Neural crest cell (in vitro differentiated cells): ENCODE measurements around the gene PPIH. TPM values are rescaled to one million over a fixed set of nuclear protein-coding genes. Genes with fewer than 3 reads are reported as not detected.

ENCODE experiments used
- DNase-seq: peaks from one replicate; pipeline ENCODE4 v3.0.0; 2021; ENCODE audit warnings: low read depth, mixed read lengths, low spot score
- H3K27ac Mint-ChIP-seq: one replicate; pipeline ENCODE4 v1.8.0; 2021; ENCODE audit warnings: mild to moderate bottlenecking, mixed read lengths; ENCODE audit not compliant: unreplicated experiment
- H3K27me3 Mint-ChIP-seq: 2 replicates; pipeline ENCODE4 v1.8.0; 2021; ENCODE audit warnings: low read depth, mild to moderate bottlenecking, mixed read lengths
- H3K36me3 Mint-ChIP-seq: 2 replicates; pipeline ENCODE4 v1.8.0; 2021; ENCODE audit warnings: low read depth, mild to moderate bottlenecking, mixed read lengths
- H3K4me1 Mint-ChIP-seq: 2 replicates; pipeline ENCODE4 v1.8.0; 2021; ENCODE audit warnings: mixed read lengths
- H3K4me3 Mint-ChIP-seq: one replicate; pipeline ENCODE4 v1.8.0; 2021; ENCODE audit warnings: mild to moderate bottlenecking, mixed read lengths
- H3K9me3 Mint-ChIP-seq: 2 replicates; pipeline ENCODE4 v1.8.0; 2021; ENCODE audit warnings: mixed read lengths
- total RNA-seq: library from RNA; stranded (reverse); gene quantifications from 2 replicates; pipeline ENCODE4 v1.2.1, GENCODE V29; 2021
- TF ChIP-seq, protein P1 (sequence below): fragments of 200-600 bp; sonication (generic); conservative IDR thresholded peaks from 2 replicates; pipeline ENCODE4 v1.5.0; 2021; ENCODE audit warnings: antibody characterized with exemption, mild to moderate bottlenecking

The PPIH gene
- total RNA-seq, 1 donor from 2014 or later = 75.2 TPM

DNA sequence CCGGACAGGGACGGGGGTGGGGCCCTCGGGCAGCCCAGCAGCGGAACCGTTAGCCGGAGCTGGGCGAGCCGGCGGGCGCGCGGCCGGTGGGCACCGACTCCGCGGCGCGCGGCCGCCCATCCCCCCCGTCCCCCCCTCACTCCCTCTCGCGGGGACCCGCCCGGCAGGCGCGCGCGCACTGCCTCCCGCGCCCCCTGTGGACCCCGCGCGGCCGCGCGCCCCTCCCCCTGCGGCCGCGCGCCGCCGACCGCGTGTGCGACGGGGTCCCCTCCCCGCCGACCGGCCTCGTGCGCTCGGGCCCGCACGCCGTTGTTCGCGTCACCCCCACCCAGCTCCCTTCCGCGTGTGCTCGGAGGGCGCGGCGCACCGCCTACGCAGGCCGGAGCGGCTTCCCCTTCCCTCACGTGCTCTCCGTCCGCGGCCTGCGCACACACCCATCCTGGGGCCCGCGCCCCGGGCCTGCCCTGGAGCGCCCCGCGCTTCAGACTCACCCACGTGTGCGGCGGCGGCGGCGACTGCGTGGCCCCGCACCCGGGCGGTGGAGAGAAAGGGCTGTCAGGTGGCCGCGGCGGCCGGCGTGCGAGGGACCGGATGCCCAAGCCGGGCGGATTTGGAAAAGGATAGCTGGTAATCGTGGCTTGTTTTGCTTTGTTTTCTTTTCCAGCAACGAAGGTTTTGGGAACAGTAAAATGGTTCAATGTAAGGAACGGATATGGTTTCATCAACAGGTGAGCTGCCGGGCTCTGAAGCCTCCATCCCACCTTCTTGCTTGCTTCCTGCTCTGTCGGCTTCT lies 24.7 kb downstream of the PPIH start:
- Mint-ChIP-seq H3K36me3 (peaks cover 21% of the 10 kb centered on the region), H3K27ac (peak overlapping the region; percentile 94), H3K4me3 (peak overlapping the region; percentile 97), H3K9me3 (no peaks in the 10 kb centered on the region), H3K4me1 (peaks cover 66% of the 10 kb centered on the region), H3K27me3 (peaks cover 4% of the 10 kb centered on the region)
- TF ChIP-seq, protein P1, sequence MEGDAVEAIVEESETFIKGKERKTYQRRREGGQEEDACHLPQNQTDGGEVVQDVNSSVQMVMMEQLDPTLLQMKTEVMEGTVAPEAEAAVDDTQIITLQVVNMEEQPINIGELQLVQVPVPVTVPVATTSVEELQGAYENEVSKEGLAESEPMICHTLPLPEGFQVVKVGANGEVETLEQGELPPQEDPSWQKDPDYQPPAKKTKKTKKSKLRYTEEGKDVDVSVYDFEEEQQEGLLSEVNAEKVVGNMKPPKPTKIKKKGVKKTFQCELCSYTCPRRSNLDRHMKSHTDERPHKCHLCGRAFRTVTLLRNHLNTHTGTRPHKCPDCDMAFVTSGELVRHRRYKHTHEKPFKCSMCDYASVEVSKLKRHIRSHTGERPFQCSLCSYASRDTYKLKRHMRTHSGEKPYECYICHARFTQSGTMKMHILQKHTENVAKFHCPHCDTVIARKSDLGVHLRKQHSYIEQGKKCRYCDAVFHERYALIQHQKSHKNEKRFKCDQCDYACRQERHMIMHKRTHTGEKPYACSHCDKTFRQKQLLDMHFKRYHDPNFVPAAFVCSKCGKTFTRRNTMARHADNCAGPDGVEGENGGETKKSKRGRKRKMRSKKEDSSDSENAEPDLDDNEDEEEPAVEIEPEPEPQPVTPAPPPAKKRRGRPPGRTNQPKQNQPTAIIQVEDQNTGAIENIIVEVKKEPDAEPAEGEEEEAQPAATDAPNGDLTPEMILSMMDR = no peak
- DNase-seq = peak; percentile 46

DNA sequence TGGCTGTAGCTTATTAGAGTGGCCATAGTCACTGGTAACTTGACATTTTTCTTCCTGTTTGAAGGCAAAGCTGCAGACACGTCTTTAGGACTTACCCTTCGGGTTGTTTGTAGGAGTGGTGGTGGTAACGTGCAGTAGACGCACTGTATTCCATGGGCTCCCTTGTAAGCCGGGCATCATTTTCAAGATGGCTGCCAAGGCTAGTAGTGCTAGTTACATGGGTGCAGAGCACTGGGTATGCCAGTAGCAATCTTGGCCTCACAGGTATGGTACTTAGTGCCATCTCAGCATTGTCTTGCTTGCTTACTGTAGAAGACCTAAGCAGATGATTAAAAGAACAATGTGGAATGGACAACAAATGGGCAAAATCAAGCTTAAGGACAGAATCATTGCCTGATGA lies 25.9 kb downstream of the PPIH start:
- H3K4me3 Mint-ChIP-seq = peak overlapping the region; percentile 97
- H3K27ac Mint-ChIP-seq = no peak overlapping the region
- peaks cover 76% of the 10 kb centered on the region for H3K4me1 Mint-ChIP-seq
- TF ChIP-seq, protein P1 = no peak
- peaks cover 18% of the 10 kb centered on the region for H3K36me3 Mint-ChIP-seq
- H3K27me3 Mint-ChIP-seq = peaks cover 4% of the 10 kb centered on the region
- no peaks in the 10 kb centered on the region for H3K9me3 Mint-ChIP-seq
- peak; percentile 12 for DNase-seq

DNA sequence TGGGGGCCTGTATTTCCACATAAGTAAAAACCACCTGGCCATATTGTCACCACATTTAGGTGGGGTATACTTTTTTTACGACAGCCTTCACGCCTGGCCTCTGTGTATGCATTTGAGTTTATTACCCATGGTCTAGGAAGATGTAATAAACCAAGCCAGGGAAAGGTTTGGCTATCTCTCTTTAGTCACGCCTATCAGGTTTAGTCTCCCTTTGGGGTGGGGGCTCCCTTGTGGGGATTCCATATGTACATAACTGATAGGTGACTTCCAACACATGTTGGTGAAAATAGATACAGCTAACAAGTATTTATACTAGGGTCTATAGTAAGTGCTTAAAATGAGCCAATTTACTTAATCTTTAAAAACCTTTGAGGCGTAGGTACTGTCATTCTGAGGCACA lies 28.2 kb downstream of the PPIH start:
- H3K36me3 Mint-ChIP-seq = peaks cover 21% of the 10 kb centered on the region
- H3K27ac Mint-ChIP-seq = no peak overlapping the region
- DNase-seq = no peak
- H3K4me1 Mint-ChIP-seq = peaks cover 81% of the 10 kb centered on the region
- H3K27me3 Mint-ChIP-seq = peaks cover 4% of the 10 kb centered on the region
- TF ChIP-seq, protein P1 = no peak
- H3K4me3 Mint-ChIP-seq = peak overlapping the region; percentile 72
- H3K9me3 Mint-ChIP-seq = no peaks in the 10 kb centered on the region

DNA sequence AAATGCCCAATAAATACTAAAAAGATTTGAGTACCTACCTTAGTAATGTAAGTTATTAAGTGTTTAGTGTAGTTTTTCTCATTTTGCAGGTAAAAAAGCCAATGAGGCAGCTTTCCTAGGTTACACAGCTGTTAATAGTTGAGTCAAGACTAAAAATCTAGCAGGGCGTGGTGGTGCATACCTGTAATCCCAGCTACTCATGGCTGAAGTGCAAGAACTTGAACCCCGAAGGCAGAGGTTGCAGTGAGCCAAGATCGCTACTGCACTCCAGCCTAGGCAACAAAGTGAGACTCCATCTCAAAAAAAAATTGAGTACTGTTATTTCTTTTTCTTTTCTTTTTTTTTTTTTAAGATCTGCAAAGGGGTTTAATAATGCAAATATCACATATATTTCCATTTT lies 31.7 kb downstream of the PPIH start:
- no peak for DNase-seq
- Mint-ChIP-seq H3K27ac (no peak overlapping the region), H3K36me3 (peaks cover 14% of the 10 kb centered on the region), H3K9me3 (no peaks in the 10 kb centered on the region), H3K4me1 (peaks cover 73% of the 10 kb centered on the region), H3K27me3 (no peaks in the 10 kb centered on the region), H3K4me3 (no peak overlapping the region)
- TF ChIP-seq, protein P1 = no peak

DNA sequence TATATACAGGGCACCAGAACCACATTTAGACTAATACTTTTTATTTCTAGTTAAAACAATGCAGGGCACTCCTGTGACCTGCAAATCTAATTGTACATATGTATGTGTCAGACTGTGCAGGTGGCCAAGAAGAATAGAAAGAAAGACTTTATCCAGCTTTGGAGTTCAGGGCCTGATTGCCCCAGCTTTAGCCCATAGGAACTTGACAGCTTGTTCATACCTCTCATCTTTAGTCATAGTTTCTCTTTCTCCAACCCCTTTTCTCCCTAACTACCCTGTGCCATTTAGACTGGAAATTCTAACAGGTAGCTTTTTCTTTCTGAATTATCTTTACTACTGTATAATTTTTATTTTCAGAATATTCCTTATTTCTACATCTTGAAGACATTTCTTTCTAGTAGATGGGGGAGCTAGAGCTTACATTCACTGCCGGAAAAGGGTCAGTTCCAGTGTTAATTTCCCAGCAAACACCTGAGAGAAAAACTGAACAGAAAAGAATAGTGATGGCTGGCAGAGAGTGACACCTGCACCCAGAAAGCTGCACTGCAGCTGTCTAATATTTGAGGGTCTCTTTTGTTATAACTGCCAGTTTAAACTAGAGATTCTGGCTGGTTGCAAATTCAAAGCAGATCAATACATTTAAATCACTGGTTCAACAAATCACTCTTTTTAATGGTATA lies 32.4 kb downstream of the PPIH start:
- no peaks in the 10 kb centered on the region for H3K9me3 Mint-ChIP-seq
- TF ChIP-seq, protein P1 = no peak
- DNase-seq = no peak
- no peak overlapping the region for H3K27ac Mint-ChIP-seq
- H3K27me3 Mint-ChIP-seq = no peaks in the 10 kb centered on the region
- H3K36me3 Mint-ChIP-seq = peaks cover 19% of the 10 kb centered on the region
- peak overlapping the region; percentile 32 for H3K4me3 Mint-ChIP-seq
- H3K4me1 Mint-ChIP-seq = peaks cover 66% of the 10 kb centered on the region
